Epithelial cell of esophagus (primary cell): ENCODE data around the gene IMPA2.
A peak's percentile ranks its signal among the peaks of the same experiment; 100 is the strongest.

Experiments used
- DNase-seq: peaks from one replicate; pipeline ENCODE4 v3.0.0; 2010; ENCODE audit warnings: low read depth
- H3K4me3 ChIP-seq: 2 replicates; pipeline ENCODE4 v1.5.1; 2011; ENCODE audit warnings: mild to moderate bottlenecking, low read length, control low read depth
- CTCF ChIP-seq: IDR thresholded peaks from 2 replicates; pipeline ENCODE4 v1.5.1; 2011; ENCODE audit warnings: low read depth, mild to moderate bottlenecking, low read length, control low read depth, inconsistent platforms; ENCODE audit not compliant: insufficient read depth; ENCODE audit errors: missing control alignments

IMPA2 gene

DNA sequence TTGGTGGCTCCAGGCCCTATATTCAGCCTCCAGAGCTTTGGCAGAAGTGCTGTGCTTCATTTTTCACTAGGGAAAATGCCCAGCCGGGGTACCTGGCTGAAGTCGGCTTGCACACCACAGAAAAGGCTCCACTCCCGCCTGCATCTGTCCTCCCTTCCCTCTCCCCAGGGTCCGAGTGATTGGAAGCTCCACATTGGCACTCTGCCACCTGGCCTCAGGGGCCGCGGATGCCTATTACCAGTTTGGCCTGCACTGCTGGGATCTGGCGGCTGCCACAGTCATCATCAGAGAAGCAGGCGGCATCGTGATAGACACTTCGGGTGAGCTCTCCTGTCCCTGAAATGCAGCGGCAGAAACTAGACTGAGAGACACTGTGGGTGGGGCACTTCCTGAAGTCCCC is 47.4 kb downstream of the IMPA2 start:
- no peak for DNase-seq
- no peak for TF ChIP-seq CTCF
- no peak overlapping the region for H3K4me3 ChIP-seq

DNA sequence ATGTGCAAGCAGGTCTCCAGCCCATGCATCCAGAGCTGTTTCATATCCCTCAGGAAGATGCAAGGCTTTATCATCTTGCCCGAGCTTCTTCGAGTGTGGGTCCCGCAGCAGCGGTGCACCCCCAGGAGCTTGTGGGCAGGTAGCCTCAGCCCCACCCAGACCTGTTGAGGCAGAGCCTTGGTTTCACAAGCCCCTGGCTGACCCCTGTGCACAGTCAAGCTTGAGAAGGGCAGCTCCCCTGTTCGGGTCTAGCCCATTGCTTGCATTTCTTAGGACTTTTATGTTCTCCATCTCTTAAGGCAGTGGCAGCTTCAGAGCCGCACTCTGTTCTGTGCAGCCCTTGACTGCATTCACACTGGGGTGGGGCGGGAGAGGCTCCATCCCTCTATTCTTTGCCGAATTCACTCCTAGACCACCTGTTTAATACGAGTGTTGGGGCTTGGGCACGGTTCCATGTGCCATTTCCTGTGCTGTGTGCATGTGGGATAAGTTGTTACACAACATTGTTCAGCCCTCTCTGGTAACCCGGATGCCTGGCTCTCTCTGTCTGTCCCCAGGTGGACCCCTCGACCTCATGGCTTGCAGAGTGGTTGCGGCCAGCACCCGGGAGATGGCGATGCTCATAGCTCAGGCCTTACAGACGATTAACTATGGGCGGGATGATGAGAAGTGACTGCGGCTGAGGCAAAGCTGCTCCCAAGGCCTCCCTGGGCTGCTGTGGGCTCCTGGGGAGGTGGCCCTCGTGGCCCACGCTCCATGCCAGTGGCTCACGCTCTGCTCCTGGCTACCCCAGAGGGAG is 48.7 kb downstream of the IMPA2 start:
- no peak for TF ChIP-seq CTCF
- no peak overlapping the region for H3K4me3 ChIP-seq
- no peak for DNase-seq

- TF ChIP-seq CTCF, result no peak
- DNase-seq, result no peak
- H3K4me3 ChIP-seq, result no peak overlapping the region
These were observed 49.4 kb downstream of the IMPA2 start for GRCh38 chr18:12030670-12031069.

DNA sequence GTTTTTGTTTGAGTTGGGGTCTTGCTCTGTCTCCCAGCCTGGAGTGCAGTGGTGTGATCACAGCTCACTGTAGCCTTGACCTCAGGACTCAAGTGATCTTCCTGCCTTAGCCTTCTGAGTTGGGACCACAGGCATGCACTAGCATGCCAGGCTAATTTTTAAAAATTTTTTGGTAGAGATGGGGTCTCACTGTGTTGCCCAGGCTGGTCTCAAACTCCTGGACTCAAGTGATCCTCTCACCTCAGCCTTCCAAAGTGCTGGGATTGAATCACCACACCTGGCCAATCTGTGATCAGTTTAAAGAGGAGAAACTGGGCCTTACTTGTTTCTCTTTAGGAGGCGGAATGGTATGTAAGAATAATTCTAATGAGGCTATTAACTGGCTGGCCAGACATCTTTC is 49.9 kb downstream of the IMPA2 start:
- no peak overlapping the region for H3K4me3 ChIP-seq
- no peak for TF ChIP-seq CTCF
- DNase-seq, result no peak

- DNase-seq, result peak; percentile 66
- no peak for TF ChIP-seq CTCF
- H3K4me3 ChIP-seq, result no peak overlapping the region
These were observed 50.5 kb downstream of the IMPA2 start for GRCh38 chr18:12031846-12032245.

- peak; percentile 46 for DNase-seq
- no peak overlapping the region for H3K4me3 ChIP-seq
- no peak for TF ChIP-seq CTCF
These were observed 51.7 kb downstream of the IMPA2 start for GRCh38 chr18:12032786-12033642.

DNA sequence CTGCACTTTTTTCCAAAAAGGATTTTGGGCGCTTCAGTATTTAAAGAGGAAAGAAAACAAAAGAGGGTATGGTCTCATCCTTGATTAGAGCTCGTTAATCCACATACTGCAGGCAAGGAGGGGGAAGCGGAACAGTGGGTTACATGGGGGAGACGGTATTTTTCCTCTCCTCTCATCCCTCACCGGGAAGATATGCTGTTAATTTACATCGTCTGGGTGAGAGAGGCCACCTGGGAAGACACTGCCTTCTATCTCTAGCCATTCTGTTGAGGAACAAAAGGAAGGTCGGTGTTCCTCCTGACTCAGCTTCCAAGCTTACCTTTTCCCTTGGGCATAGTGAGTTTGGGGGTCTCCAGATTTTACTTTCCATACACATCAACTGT is 52.3 kb downstream of the IMPA2 start:
- no peak overlapping the region for H3K4me3 ChIP-seq
- DNase-seq, result no peak
- TF ChIP-seq CTCF, result no peak
